Measurements from ENCODE around the gene ZNF81.

DNA sequence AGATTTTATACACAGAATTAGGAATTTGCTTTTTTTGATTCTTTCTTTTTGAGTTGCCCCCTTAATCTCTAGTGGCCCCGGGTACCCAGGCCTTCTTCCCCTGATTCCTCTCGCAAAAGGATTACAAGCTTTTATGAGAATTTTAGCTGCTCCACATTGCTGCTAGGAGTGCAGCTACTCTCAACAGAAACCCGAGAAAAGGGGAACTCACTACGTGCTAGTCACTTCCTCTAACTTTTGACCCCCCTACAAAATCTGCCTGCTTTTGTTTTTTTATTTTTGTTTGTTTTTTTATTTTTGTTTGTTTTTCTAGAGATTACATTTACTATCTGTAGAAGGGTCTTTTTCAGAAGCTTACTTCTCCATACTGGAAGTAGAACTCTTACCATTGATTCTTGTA, 64.1 kb downstream of the ZNF81 start:
- TF ChIP-seq, protein P1, sequence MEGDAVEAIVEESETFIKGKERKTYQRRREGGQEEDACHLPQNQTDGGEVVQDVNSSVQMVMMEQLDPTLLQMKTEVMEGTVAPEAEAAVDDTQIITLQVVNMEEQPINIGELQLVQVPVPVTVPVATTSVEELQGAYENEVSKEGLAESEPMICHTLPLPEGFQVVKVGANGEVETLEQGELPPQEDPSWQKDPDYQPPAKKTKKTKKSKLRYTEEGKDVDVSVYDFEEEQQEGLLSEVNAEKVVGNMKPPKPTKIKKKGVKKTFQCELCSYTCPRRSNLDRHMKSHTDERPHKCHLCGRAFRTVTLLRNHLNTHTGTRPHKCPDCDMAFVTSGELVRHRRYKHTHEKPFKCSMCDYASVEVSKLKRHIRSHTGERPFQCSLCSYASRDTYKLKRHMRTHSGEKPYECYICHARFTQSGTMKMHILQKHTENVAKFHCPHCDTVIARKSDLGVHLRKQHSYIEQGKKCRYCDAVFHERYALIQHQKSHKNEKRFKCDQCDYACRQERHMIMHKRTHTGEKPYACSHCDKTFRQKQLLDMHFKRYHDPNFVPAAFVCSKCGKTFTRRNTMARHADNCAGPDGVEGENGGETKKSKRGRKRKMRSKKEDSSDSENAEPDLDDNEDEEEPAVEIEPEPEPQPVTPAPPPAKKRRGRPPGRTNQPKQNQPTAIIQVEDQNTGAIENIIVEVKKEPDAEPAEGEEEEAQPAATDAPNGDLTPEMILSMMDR (IDR thresholded peaks at IDR 0.05) = no peak
- TF ChIP-seq POLR2A (IDR thresholded peaks at IDR 0.05) = no peak
